Measurements from ENCODE around the gene BRIP1.

The BRIP1 gene

GRCh38 chr17:61732169-61732568 lies 131.2 kb downstream of the BRIP1 start:
- Histone ChIP-seq H3K27ac (ENCODE audit: extremely low read depth, low read depth, low read length) (no peak overlapping the region), H3K36me3 (ENCODE audit: control insufficient read depth in 2 of 2, insufficient read depth in 1 of 2, low read length in 2 of 2) (peaks cover 14 to 15% of the 10 kb centered on the region in 2 experiments), H3K9me3 (ENCODE audit: control insufficient read depth, insufficient read depth, low read depth, low read length) (0 out of 2 replicates have a peak, but pooled peaks cover under 1% of the 10 kb centered on the region), H3K4me1 (ENCODE audit: control insufficient read depth, insufficient read depth, low read length) (no peaks in the 10 kb centered on the region), H3K4me3 (ENCODE audit: low read depth, low read length) (no peak overlapping the region)
- TF ChIP-seq ZNF654 (tag by site-specific recombination; IDR thresholded peaks at IDR 0.05; ENCODE audit: low read depth) (no peak), ZNF155 (tag by site-specific recombination; IDR thresholded peaks at IDR 0.05) (no peak), ZNF112 (tag by site-specific recombination; IDR thresholded peaks at IDR 0.05) (no peak), ZNF837 (tag by site-specific recombination; IDR thresholded peaks at IDR 0.05) (no peak), ZFP3 (tag by site-specific recombination; IDR thresholded peaks at IDR 0.05; ENCODE audit: low read depth) (no peak), ZNF510 (tag by site-specific recombination; IDR thresholded peaks at IDR 0.05; ENCODE audit: insufficient replicate concordance) (no peak), ZNF19 (tag by site-specific recombination; IDR thresholded peaks at IDR 0.05; ENCODE audit: low read depth) (no peak), ZNF596 (tag by site-specific recombination; IDR thresholded peaks at IDR 0.05) (no peak), ZNF629 (tag by site-specific recombination; IDR thresholded peaks at IDR 0.05) (no peak), ZNF561 (tag by site-specific recombination; IDR thresholded peaks at IDR 0.05; ENCODE audit: borderline replicate concordance) (no peak), ZNF138 (tag by site-specific recombination; IDR thresholded peaks at IDR 0.05; ENCODE audit: borderline replicate concordance) (no peak)
- CTCF ChIA-PET, result no interaction called here
- POLR2A ChIA-PET, result no interaction called here

- H3K36me3 ChIP-seq (ENCODE audit: control insufficient read depth in 2 of 2, insufficient read depth in 1 of 2, low read length in 2 of 2), result peaks cover 7 to 15% of the 10 kb centered on the region in 2 experiments; a peak in 2 of 3 replicates
- TF ChIP-seq ZNF600 (tag by site-specific recombination; IDR thresholded peaks at IDR 0.05) (no peak), ZNF473 (tag by site-specific recombination; IDR thresholded peaks at IDR 0.05) (no peak), ZBTB44 (tag by site-specific recombination; IDR thresholded peaks at IDR 0.05) (no peak), ZNF423 (tag by site-specific recombination; IDR thresholded peaks at IDR 0.05) (no peak), ZNF48 (tag by site-specific recombination; IDR thresholded peaks at IDR 0.05) (no peak), ZNF280C (tag by site-specific recombination; IDR thresholded peaks at IDR 0.05) (no peak), ZNF626 (tag by site-specific recombination; IDR thresholded peaks at IDR 0.05) (no peak), ZIC2 (tag by site-specific recombination; IDR thresholded peaks at IDR 0.05) (no peak), PRDM6 (tag by site-specific recombination; IDR thresholded peaks at IDR 0.05) (no peak), ZNF843 (tag by site-specific recombination; IDR thresholded peaks at IDR 0.05) (no peak), ZSCAN4 (tag by site-specific recombination; IDR thresholded peaks at IDR 0.05) (no peak)
- H3K4me1 ChIP-seq (ENCODE audit: control insufficient read depth, insufficient read depth, low read length), result no peaks in the 10 kb centered on the region
- no peak overlapping the region for H3K4me3 ChIP-seq (ENCODE audit: low read depth, low read length)
- no peaks in the 10 kb centered on the region for H3K9me3 ChIP-seq (ENCODE audit: control insufficient read depth, insufficient read depth, low read depth, low read length)
- no peak overlapping the region for H3K27ac ChIP-seq (ENCODE audit: extremely low read depth, low read depth, low read length)
- ChIA-PET POLR2A (no interaction called here), CTCF (no interaction called here)
Measured at GRCh38 chr17:61731330-61731729, 132.0 kb downstream of the BRIP1 start.
